Lower leg skin (tissue), 4 donors: ENCODE data around the gene TPRN. TPM values are rescaled to one million over a fixed set of nuclear protein-coding genes. Genes with fewer than 3 reads are reported as not detected.

Source experiments
- DNase-seq, 2 donors: peaks; one replicate each; pipeline ENCODE4 v3.0.0-alpha.2; 2019; ENCODE audit warnings: low spot score in 2 of 2
- H3K4me3 ChIP-seq: fragments of 200-600 bp; sonication (generic); 2 replicates; pipeline ENCODE4 v1.5.1; 2017; ENCODE audit warnings: mild to moderate bottlenecking, low read depth; ENCODE audit not compliant: poor library complexity, severe bottlenecking
- POLR2A ChIP-seq, 2 donors: fragments of 450-650 bp; IDR thresholded peaks; one replicate each; pipeline ENCODE4 v1.6.1; 2016 to 2017; ENCODE audit warnings: antibody characterized with exemption in 2 of 2, mild to moderate bottlenecking in 1 of 2, moderate library complexity in 1 of 2
- WGBS, 2 donors: methylation state at CpG; one replicate each; pipeline ENCODE4 v1.1.5; 2018; 5-methylcytosine and 5-hydroxymethylcytosine counted together
- intact Hi-C: fragments of 100-400 bp; cut with DNase I; formaldehyde crosslinking; loops from one replicate; pipeline ENCODE4 v1.15.0; 2023; ENCODE audit warnings: low total_unique reads
- total RNA-seq, 4 donors: library from RNA; depleted of rRNA; stranded (reverse); fragments of >200 nt; gene quantifications; one replicate each; pipeline ENCODE4 v1.1.0, GENCODE V29; 2016
- TF ChIP-seq, protein P1 (sequence below), 3 donors: fragments of 450-650 bp; IDR thresholded peaks; one replicate each; pipeline ENCODE4 v1.5.1; 2016; ENCODE audit warnings: antibody characterized with exemption in 3 of 3, mild to moderate bottlenecking in 3 of 3, moderate library complexity in 2 of 3

Gene TPRN
- total RNA-seq, 4 donors from 2014 or later, result 27.6 to 34.2 (median 29.1) TPM

DNA sequence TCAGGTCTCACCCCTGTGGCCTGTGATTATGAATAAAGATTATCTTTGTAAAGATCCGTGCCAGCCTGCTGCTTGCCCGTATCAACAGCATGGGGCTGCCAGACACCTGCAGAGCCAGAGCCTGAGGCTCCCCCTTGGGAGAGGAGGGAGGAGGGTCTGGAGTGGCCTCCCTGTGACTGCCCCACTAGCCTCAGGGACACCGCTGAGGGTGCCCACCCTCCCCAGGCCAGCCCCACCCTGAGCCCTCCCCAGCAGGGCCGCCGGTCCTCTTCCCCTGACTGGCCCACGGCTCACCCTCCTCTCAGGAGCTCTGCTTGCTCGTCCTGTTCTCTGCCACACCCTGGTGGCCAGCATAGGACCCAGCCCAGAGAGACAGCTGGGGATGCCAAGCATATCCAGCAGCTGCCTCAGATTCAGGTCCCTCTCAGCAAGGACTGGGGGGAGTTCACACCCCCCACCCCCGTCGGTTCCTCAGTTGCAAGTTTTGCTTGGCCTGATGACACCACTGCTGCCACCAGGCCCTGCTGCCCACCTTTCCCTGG, 10.2 kb downstream of the TPRN start:
- WGBS, 2 donors, result 63 to 68% methylated on average over 9 of the region's 9 CpGs
- DNase-seq, result no peak
- intact Hi-C loops, result no loop called here
- TF ChIP-seq POLR2A (IDR thresholded peaks at IDR 0.05), result no peak
- TF ChIP-seq, protein P1, sequence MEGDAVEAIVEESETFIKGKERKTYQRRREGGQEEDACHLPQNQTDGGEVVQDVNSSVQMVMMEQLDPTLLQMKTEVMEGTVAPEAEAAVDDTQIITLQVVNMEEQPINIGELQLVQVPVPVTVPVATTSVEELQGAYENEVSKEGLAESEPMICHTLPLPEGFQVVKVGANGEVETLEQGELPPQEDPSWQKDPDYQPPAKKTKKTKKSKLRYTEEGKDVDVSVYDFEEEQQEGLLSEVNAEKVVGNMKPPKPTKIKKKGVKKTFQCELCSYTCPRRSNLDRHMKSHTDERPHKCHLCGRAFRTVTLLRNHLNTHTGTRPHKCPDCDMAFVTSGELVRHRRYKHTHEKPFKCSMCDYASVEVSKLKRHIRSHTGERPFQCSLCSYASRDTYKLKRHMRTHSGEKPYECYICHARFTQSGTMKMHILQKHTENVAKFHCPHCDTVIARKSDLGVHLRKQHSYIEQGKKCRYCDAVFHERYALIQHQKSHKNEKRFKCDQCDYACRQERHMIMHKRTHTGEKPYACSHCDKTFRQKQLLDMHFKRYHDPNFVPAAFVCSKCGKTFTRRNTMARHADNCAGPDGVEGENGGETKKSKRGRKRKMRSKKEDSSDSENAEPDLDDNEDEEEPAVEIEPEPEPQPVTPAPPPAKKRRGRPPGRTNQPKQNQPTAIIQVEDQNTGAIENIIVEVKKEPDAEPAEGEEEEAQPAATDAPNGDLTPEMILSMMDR (IDR thresholded peaks at IDR 0.05), result no peak
- H3K4me3 ChIP-seq, result no peak overlapping the region

DNA sequence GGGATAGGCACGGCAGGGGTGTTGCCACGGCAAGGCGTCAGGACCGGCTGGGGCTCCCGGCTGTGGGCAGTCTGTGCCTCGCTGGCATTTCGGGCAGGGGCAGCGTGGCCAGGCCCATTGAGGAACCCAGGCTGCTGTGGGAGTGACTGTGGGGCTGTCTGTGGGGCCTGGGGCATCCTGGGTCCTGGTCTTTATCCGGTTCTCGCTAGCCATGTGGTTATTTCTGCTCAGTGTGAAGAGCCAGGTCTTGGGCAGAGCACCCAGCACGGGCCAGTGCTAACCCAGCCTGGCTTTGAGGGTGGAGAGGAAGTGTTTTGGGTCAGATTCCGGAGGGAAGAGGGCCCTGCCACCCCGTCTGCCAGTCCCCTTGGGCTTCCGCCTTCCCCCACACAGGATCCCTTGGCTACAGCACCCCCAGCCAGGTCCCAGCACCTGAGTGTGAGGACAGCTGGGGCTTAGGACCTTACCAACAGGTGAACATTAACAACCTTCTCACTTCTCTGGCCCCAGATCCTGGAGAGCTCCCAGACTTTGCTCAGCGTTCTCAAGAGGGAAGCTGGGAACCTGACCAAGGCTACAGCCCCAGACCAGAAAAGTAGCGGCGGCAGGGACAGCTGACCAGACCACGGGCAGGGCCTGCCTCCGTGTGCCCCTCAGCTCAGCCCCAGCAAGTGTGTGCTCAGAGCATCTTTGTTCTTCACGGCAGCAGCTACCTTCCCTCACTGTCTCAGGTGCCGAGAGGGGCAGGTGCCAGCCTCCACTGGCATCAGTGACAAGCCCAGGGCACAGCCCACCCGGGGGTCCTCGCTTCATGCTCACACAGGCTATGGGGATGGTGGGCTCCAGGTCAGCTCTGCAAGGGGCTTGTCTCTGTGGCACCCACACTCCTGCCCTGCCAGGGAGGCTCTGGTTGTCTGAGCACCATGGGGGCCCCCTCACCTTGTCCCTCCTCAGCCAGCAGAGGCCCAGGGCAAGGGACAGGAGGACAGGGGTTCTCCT, 10.9 kb downstream of the TPRN start:
- H3K4me3 ChIP-seq, result peak overlapping the region; percentile 71
- TF ChIP-seq, protein P1 (IDR thresholded peaks at IDR 0.05), result no peak
- TF ChIP-seq POLR2A (IDR thresholded peaks at IDR 0.05), result no peak
- 0 to 34% methylated on average over 7 to 18 of the region's 23 CpGs for WGBS, 2 donors
- no peak for DNase-seq
- intact Hi-C loops, result loop anchor here (5.0 kb wide), 1 partner anchor 82 kb away; no protein-coding TSS in a partner anchor

DNA sequence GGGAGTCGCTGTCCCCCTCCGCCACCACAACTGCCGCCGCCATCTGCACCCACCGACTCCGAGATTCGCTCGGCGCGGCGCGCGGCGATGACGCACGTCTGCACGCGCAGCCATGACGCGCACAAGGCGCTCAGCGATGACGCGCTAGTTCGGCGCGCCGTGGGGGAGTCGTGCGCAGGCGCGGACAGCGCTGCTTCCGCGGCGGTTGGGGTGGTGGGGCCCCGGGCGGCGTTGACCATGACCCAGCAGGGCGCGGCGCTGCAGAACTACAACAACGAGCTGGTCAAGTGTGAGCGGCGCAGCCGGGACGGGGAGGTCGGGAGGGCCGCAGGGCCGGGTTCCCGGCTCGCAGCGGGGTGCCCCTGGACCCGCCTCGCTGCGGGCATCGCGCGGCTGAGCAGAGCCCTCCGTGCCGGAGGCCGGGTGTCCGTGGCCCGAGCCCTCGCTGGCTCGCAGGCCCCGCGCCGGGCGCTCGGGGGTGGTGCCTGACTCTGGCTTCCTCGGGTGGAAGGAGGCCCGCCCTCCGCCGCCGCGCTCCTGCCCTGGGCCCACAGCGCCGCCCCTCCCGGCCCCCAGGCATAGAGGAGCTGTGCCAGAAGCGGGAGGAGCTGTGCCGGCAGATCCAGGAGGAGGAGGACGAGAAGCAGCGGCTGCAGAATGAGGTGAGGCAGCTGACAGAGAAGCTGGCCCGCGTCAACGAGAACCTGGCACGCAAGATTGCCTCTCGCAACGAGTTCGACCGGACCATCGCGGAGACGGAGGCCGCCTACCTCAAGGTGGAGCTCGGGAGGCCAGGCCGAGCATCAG, 11.8 kb downstream of the TPRN start, which contains the start of the genes ANAPC2 and SSNA1:
Gene ANAPC2 (minus strand): TSS at position 71 of the 807 bp plus-strand sequence. CDS start 28 bp downstream, at position 43.
Gene SSNA1 (plus strand): TSS at position 187 of the 807 bp plus-strand sequence. CDS start 51 bp downstream, at position 238.
- peak within 1 kb of the TSS; percentile 71 for H3K4me3 ChIP-seq
- intact Hi-C loops, result loop anchor here (5.0 kb wide), 1 partner anchor 81 kb away; no protein-coding TSS in a partner anchor
- WGBS, 2 donors, result 0 to 1% methylated on average over 52 to 70 of the region's 98 CpGs
- peak; percentile 86 to 98 for DNase-seq
- TF ChIP-seq POLR2A (IDR thresholded peaks at IDR 0.05), result peak in 1 of 2 donors; percentile 37
- TF ChIP-seq, protein P1 (IDR thresholded peaks at IDR 0.05), result no peak

DNA sequence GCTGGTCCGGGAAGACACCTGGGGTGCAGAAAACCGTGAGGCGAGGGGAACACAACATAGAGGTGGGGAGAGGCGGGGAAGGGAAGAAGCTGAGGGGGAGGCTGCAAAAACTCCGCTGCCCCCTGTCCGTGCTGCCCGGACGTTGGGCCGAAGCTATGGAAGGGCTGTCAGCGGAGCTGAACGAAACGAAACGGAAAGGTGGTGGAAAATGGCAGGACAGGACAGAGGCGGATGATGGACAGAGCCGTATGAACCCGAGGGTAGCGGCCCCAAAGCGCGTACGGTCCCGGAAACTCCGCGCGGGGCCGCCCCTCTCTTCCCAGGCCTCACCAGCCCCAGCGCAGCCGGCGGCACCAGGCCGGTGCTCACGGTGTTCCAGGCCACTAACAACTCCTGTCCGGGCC, 12.5 kb downstream of the TPRN start:
- WGBS, 2 donors, result 1% methylated on average over 28 to 31 of the region's 31 CpGs
- intact Hi-C loops, result loop anchor here (5.0 kb wide), 1 partner anchor 81 kb away; no protein-coding TSS in a partner anchor
- no peak for DNase-seq
- no peak for TF ChIP-seq POLR2A (IDR thresholded peaks at IDR 0.05)
- TF ChIP-seq, protein P1 (IDR thresholded peaks at IDR 0.05), result no peak
- peak overlapping the region; percentile 71 for H3K4me3 ChIP-seq

DNA sequence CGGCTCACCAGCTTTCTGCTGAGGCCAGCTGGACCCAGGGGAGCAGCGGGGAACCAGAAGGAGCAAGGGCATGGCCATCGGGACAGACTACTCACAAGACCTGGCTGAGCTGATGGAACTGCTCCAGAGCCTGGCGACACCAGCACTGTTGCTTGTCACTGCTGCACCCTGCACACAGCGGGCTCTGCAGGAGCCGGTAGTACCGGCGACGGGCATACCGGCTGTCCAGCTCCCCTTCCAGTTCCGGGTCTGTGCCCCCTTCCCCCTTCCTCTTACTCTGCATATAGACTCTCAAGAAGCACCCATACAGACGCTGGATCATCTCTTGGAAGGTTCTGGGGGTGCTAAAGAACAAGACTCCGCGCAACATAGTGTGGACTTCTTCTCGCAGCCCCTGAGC, 13.2 kb downstream of the TPRN start:
- intact Hi-C loops, result loop anchor here (5.0 kb wide), 1 partner anchor 80 kb away; no protein-coding TSS in a partner anchor
- no peak for DNase-seq
- H3K4me3 ChIP-seq, result peak overlapping the region; percentile 71
- WGBS, 2 donors, result 81 to 85% methylated on average over 15 of the region's 15 CpGs
- TF ChIP-seq POLR2A (IDR thresholded peaks at IDR 0.05), result no peak
- TF ChIP-seq, protein P1 (IDR thresholded peaks at IDR 0.05), result no peak
